Activated CD8-positive, alpha-beta memory T cell treated with anti-CD3 and anti-CD28 coated beads for 24 hours (primary cell): Measurements from ENCODE around the gene ZFYVE19.
"Not testable (repeated sequence)": the region's sequence is repeated elsewhere in the genome, so short reads cannot be mapped to it uniquely, and the experiment has no call there.

ENCODE experiments used
- DNase-seq: peaks from one replicate; pipeline ENCODE4 v3.0.0-alpha.2; 2020

The ZFYVE19 gene

DNA sequence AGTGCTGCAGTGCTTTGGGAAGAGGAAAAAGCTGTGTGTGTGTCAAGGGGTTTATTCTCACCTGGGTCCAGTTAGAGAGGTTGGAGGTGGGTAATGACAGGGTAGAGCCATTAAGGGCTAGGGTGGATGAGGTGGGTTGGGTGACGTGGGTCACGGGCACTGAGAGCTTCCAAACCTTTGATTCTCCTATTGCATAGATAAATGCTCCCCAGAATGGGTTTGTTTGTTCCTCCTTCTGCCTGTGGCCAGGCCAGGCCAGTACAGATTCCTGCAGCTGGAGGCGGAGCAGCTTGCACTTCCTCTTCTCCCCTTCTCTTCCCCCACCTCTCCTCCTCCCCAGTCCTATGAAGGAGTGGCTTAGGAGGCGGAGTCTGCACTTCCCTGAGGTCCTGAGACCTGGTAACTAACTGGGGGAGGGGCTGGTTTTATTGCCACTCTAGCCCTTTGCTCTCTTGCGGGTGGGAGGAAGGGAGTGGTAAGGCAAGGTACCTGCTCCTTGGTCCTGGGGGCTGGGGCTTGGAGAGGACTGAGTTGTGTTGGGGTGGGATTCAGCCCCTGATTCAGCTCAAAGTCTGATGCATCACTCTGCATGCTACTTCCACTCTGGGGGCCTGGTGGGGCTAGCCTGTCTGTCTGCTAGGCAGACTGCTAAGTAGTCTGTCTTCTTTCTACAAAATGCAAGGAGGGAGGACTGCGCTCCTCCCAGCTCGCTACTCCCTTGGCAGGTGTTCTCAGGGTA, 40.5 kb downstream of the ZFYVE19 start:
- DNase-seq, result no peak

DNA sequence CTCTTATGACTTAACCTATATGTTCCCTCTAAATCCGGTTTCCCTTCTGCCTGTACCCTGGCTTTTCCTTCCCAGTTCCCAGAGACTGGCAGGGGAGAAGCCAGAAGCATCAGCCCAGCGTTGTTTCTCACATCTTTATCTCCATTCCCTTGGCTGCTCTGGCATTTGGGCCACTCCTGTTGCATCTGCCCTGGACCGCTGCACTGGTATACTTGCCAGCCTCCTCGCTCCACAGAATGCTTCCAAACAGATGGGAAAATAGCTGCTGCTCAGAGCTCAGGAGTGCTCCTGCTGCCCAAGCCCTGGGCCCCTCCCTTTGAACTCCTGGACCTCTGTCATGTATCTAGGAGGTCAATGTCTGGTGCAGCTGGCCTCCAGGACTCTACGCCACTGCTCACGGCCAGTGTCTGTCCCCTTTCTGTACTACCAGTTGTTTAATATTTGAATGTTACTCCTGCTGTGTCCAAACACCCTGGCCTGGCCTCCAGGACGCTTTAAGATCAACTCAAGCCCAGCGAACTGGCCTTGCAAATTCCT, 43.8 kb downstream of the ZFYVE19 start:
- DNase-seq, result no peak

DNA sequence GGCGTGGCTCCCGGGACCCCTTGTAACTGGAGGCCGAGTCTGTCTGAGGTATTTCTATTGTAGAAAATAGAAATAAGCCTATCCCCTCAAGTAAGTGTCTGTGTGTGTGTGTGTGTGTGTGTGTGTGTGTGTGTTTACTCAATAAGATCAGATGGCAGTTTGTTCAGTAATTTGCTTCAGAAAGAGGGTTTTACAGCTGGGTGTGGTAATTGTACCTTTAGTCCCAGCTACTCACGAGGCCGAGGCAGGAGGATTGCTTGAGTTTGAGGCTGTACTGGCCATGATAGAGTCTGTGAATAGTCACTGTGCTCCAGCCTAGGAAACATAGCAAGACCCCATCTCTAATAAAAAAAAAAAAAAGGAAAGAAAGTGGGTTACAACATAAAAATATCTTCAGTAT, 45.6 kb downstream of the ZFYVE19 start:
- no peak for DNase-seq

DNA sequence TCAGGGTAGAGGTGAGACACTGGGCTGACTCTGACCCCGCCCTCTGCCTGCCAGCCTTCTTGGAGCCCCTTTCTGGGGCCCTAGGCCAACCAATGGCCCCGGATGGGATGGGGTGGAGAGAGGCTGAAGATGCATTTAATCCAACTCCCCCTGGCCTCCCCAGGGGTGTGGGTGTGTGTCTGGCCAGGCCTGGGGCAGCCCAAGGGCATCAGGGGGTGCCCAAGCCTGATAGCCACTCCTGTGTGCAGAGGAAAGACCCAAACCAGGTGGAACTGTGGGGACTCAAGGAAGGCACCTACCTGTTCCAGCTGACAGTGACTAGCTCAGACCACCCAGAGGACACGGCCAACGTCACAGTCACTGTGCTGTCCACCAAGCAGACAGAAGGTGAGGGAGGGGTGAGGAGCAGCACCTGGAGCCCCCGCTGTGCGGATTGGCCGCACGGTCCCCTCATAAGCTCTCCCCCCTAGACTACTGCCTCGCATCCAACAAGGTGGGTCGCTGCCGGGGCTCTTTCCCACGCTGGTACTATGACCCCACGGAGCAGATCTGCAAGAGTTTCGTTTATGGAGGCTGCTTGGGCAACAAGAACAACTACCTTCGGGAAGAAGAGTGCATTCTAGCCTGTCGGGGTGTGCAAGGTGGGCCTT, 46.5 kb downstream of the ZFYVE19 start:
- no peak for DNase-seq

DNA sequence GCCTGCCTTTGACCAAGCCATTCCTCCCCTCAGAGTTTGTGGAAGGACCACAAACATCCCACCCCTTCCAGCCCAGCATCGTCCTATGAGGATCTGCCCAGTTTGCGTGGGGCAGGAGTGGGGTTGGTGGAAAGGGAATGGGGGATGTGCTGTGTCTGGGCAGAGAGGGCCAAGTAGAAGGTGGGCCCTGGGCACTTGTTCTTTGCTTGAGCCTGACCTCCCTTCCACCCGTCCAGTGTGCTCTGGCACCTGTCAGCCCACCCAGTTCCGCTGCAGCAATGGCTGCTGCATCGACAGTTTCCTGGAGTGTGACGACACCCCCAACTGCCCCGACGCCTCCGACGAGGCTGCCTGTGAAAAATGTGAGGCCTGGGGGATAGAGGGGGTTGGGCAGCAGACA, 47.3 kb downstream of the ZFYVE19 start:
- no peak for DNase-seq

DNA sequence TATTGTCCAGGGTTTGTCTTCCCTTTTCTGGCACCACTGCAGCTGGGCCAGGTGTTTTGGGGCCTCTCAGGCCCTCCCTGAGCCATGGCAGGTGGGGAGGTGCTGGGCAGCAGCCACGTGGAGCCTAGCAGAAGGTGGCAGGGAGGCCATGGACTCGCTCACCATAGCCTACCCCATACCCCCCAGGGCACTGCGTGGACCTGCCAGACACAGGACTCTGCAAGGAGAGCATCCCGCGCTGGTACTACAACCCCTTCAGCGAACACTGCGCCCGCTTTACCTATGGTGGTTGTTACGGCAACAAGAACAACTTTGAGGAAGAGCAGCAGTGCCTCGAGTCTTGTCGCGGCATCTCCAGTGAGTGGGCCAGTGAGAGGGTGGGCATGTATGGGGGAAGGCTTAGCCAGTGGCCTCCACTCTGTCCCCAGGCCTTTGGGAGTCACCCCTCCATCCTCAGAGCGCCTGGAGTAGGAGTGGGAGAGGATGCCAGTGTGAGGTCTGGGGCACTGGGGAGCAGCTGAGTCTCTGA, 48.9 kb downstream of the ZFYVE19 start:
- DNase-seq, result no peak

DNA sequence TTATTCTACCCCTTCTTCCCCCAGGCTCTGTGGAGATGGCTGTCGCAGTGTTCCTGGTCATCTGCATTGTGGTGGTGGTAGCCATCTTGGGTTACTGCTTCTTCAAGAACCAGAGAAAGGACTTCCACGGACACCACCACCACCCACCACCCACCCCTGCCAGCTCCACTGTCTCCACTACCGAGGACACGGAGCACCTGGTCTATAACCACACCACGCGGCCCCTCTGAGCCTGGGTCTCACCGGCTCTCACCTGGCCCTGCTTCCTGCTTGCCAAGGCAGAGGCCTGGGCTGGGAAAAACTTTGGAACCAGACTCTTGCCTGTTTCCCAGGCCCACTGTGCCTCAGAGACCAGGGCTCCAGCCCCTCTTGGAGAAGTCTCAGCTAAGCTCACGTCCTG, 49.9 kb downstream of the ZFYVE19 start:
- DNase-seq, result no peak

DNA sequence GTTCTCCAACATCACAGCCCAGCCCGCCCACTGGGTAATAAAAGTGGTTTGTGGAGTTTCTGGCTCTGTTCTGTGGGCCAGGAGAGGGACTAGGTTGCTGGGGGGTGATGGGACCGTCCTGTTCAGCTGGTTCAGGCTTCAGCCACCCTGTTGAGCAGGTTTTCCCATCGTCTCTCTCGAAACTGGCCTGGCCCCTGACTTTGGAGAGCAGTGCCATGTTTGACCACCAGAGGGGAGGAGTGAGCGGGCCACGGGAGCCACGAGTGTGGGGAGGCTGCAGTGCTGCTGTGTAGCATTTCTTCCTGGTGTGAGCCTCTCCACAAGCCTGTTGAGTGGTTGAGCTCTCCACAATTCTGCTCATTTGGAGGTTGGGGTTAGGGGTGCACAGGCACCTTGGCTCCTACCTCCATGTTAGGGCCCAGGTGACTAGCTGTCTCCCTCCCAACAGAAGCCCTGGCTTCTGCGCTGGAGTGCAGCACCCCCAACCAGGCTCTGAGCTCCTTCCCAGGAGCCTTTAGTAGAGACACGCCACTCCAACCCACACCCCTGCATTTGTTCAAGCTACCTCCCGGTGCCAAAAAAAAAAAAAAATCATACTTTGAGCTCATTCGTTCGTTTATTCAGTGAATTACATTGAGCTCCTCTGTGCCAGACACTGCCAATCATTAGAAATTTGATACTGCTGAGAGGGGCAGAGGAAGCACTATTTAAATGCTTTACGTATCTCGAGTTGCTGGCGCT, 50.9 kb downstream of the ZFYVE19 start:
- DNase-seq, result peak; percentile 95

DNA sequence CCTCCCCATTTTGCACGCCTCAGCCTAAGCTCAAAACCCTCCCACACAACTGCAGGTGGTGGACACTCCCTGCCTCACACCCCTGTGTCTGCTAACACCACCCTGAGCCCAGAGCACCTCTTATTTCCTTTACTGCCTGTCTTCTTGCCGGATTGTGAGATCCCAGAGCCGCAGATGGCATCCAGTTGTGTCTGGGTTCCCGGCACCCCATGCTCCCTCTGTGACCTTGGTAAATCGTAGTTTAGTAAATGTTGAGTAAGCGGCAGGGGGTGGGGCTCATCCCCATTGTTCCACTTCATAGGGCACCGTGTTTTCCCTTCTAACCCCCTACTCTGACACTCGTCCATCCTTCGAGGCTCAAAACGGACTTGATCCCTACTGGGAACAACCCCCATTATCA, 51.8 kb downstream of the ZFYVE19 start:
- DNase-seq, result no peak

DNA sequence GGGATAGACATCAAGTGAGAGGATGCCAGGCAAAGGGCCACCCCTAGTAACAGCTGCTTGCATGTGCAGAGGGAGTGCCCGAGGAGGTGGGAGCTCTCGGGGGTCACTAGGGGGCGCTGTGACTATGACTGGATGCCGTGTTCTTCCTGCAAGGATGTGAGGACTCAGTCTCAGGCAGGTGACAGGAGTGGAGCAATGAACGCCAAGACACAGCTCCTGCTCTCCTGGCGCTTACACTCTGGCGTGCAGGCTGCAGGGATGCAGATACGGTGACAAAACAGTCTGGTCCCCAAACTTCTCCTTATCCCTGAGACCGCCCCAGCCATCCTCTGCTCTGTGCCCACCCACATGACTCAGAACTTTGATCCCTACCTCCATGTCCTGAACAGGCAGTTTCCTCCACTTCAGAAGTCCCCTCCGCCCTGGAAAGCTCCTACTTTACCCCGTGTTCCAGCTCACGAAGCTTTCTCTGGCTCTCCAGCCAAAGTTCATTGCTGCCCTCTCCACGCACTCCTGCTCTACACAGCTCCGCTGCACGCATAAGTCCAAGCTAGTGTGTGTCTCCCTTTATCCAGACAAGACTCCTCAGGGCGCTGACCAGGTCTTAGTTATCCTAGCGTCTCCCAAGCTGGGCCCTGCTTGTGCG, 52.4 kb downstream of the ZFYVE19 start:
- peak; percentile 91 for DNase-seq

DNA sequence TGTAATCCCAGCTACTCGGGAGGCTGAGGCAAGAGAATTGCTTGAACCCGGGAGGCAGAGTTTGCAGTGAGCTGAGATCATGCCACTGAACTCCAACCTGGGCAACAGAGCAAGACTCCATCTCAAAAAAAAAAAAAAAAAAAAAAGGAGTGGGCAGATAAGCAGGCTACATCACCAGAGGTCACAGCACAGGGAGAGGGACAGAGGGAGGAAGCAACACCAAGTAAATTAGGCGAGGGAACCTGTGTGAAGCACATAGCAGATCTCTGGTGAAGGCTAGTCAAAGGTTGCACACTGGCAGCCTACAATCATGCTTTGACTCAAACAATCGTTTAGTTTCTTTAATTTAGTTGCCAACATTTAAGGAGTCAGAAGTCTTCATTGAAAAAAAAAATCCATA, 54.3 kb downstream of the ZFYVE19 start:
- DNase-seq, result not testable (repeated sequence)

DNA sequence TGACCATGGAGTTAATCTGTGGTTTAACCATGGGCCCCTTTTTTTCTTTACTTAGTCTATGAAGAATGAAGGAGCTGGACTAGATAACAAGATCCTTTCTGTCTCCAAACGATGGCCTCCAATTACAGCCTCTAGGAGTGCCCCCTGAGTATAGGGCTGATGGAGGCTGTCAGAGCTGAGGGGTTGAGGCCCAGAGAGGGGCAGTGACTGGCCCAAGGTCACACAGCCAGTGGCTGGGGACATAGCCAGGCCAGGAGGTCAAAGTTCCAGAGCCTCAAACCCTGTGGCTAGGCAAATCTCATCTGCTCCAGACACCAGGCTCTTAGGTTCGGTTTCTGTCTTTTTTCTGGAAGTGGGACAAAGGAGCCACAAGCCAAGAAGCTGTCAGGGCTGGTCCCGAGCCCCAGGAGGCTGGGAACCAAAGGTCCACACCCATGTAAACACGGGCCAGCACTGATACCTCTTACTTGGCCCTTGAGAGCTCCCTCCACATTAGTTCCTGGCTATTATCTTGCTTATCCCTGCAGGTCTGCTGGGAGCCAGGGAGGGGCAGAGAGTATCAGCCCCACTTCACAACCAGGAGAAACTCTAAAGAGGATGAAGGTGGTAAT, 56.9 kb downstream of the ZFYVE19 start:
- DNase-seq, result no peak
